Subcutaneous abdominal adipose tissue (tissue), 5 donors: ENCODE measurements around the gene GBE1.
A peak's percentile ranks its signal among the peaks of the same experiment; 100 is the strongest.

Source experiments
- H3K27ac ChIP-seq: one replicate; pipeline ENCODE4 v1.7.0; 2013; ENCODE audit warnings: low read depth, mild to moderate bottlenecking, inconsistent platforms, low read length, moderate library complexity
- H3K27me3 ChIP-seq, 5 donors: one replicate each; pipeline ENCODE4 v1.7.0; 2013; ENCODE audit warnings: low read length in 5 of 5, inconsistent platforms in 1 of 5; ENCODE audit not compliant: control insufficient read depth in 5 of 5, insufficient read depth in 4 of 5
- H3K36me3 ChIP-seq, 5 donors: one replicate each; pipeline ENCODE4 v1.7.0; 2013; ENCODE audit warnings: low read length in 5 of 5; ENCODE audit not compliant: control insufficient read depth in 5 of 5, insufficient read depth in 5 of 5
- H3K4me1 ChIP-seq, 5 donors: one replicate each; pipeline ENCODE4 v1.7.0; 2013; ENCODE audit warnings: low read length in 5 of 5, mild to moderate bottlenecking in 3 of 5, moderate library complexity in 1 of 5; ENCODE audit not compliant: control insufficient read depth in 5 of 5, insufficient read depth in 5 of 5
- H3K4me3 ChIP-seq, 5 donors: one replicate each; pipeline ENCODE4 v1.7.0; 2013; ENCODE audit warnings: low read length in 5 of 5, low read depth in 1 of 5
- H3K9ac ChIP-seq, 5 donors: one replicate each; pipeline ENCODE4 v1.7.0; 2013; ENCODE audit warnings: low read length in 5 of 5, mild to moderate bottlenecking in 4 of 5, moderate library complexity in 3 of 5
- H3K9me3 ChIP-seq, 5 donors: one replicate each; pipeline ENCODE4 v1.7.0; 2013; ENCODE audit warnings: low read length in 5 of 5; ENCODE audit not compliant: control insufficient read depth in 5 of 5
- donor health status: healthy.
- donor health status: healthy.
- donor health status: healthy.
- donor health status: healthy.
- donor health status: healthy.

GBE1 gene

GRCh38 chr3:81716870-81717509 is 44.5 kb downstream of the GBE1 start:
- peaks cover 0 to 7% (median 4%) of the 10 kb centered on the region in 5 donors for H3K36me3 ChIP-seq
- no peaks in the 10 kb centered on the region for H3K9me3 ChIP-seq
- no peak overlapping the region for H3K4me3 ChIP-seq
- peaks cover 0 to 15% (median 8%) of the 10 kb centered on the region in 5 donors for H3K4me1 ChIP-seq
- H3K27me3 ChIP-seq: no peaks in the 10 kb centered on the region
- no peak overlapping the region for H3K9ac ChIP-seq
- H3K27ac ChIP-seq: peak overlapping the region; percentile 55

DNA sequence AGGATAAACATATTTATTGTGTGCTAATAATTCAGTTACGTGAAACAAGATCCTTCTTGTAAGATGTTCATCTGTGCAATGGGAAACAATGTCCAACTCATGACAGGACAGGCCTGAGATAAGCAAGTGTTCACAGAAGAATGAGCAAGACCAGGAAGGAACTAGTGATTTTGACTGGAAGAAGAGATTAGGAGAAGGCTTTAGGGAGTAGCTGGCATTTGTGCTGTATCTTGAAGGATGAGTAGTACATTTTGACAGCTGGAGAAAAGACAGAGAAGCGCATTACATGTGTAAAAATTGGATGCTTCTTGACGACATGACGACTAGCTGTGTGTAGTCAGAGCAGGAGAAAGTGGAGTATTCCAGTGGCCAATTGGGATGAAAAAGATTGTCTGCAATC is 48.4 kb downstream of the GBE1 start:
- no peak overlapping the region for H3K27ac ChIP-seq
- no peaks in the 10 kb centered on the region for H3K9me3 ChIP-seq
- H3K4me3 ChIP-seq: no peak overlapping the region
- H3K4me1 ChIP-seq: peaks cover 0 to 23% (median 8%) of the 10 kb centered on the region in 5 donors
- peaks cover 0 to 7% (median 4%) of the 10 kb centered on the region in 5 donors for H3K36me3 ChIP-seq
- H3K27me3 ChIP-seq: no peaks in the 10 kb centered on the region
- H3K9ac ChIP-seq: no peak overlapping the region

DNA sequence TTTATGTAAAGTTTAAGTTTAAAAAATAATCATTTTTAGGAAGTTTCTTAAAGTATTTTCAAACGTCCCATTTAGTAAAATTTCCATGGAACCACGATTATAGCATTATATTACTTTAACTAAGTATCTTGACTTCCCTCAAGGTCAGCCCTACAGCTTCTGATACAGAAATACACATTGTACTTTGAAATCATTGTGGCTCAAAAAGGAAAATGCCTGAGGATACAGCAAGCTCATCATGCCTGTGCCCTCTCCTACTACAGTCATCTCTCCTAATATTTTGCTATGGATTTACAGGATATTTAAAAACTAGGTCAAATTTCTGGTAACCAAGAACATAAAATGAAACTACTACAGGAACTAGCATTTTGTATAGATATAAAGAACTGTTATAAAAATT is 51.8 kb downstream of the GBE1 start:
- H3K27ac ChIP-seq: no peak overlapping the region
- no peak overlapping the region for H3K4me3 ChIP-seq
- no peaks in the 10 kb centered on the region for H3K9me3 ChIP-seq
- no peaks in the 10 kb centered on the region for H3K27me3 ChIP-seq
- no peak overlapping the region for H3K9ac ChIP-seq
- H3K36me3 ChIP-seq: peaks cover 3 to 11% (median 7%) of the 10 kb centered on the region in 5 donors
- peaks cover 0 to 11% (median 0%) of the 10 kb centered on the region in 5 donors for H3K4me1 ChIP-seq

- peaks cover 2 to 16% (median 6%) of the 10 kb centered on the region in 5 donors for H3K36me3 ChIP-seq
- H3K4me3 ChIP-seq: no peak overlapping the region
- H3K27ac ChIP-seq: no peak overlapping the region
- H3K9ac ChIP-seq: no peak overlapping the region
- peaks cover 0 to 8% (median 0%) of the 10 kb centered on the region in 5 donors for H3K4me1 ChIP-seq
- H3K9me3 ChIP-seq: no peaks in the 10 kb centered on the region
- H3K27me3 ChIP-seq: no peaks in the 10 kb centered on the region
Observed at GRCh38 chr3:81707996-81708395, 53.4 kb downstream of the GBE1 start.

GRCh38 chr3:81702126-81702525 is 59.3 kb downstream of the GBE1 start:
- Histone ChIP-seq H3K36me3 (peaks cover 4 to 28% (median 19%) of the 10 kb centered on the region in 5 donors), H3K27ac (no peak overlapping the region), H3K4me3 (no peak overlapping the region), H3K9ac (no peak overlapping the region), H3K4me1 (no peaks in the 10 kb centered on the region), H3K9me3 (no peaks in the 10 kb centered on the region), H3K27me3 (no peaks in the 10 kb centered on the region)

DNA sequence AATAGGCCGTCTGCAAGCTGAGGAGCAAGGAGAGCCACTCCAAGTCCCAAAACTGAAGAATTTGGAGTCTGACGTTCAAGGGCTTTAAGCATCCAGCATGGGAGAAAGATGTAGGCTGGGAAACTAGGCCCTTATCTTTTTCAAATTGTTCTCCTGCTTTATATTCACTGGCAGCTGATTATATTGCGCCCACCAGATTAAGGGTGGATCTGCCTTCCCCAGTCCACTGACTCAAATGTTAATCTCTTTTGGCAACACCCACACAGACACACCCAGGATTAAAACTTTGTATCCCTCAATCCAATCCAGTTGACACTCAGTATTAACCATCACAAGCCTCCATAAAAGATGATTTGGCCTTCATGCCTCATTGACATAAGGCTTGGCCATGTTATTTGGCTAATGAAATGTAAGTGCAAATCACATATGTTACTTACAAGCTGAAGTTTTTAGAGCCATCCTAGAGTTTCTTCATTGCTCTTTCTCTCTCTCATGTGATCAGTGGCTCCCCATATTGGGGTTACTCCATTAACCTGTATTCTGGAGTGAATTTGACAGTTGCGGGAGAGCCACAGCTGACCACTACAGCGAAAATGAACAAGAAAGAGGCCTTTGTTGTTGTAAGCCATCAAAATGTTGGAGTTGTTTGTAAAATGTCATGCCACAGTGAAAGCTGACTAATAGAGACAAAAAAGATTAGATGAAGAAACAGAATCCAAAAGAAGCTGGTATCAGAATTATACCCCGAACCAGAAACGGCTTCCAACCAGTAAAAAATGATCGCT is 61.7 kb downstream of the GBE1 start:
- Histone ChIP-seq H3K27ac (no peak overlapping the region), H3K9me3 (no peaks in the 10 kb centered on the region), H3K9ac (no peak overlapping the region), H3K36me3 (peaks cover 4 to 29% (median 16%) of the 10 kb centered on the region in 5 donors), H3K4me1 (no peaks in the 10 kb centered on the region), H3K27me3 (no peaks in the 10 kb centered on the region), H3K4me3 (no peak overlapping the region)

- H3K4me3 ChIP-seq: no peak overlapping the region
- H3K27ac ChIP-seq: no peak overlapping the region
- H3K27me3 ChIP-seq: no peaks in the 10 kb centered on the region
- H3K36me3 ChIP-seq: peaks cover 4 to 21% (median 17%) of the 10 kb centered on the region in 5 donors
- H3K9me3 ChIP-seq: no peaks in the 10 kb centered on the region
- peaks cover 0 to 5% (median 0%) of the 10 kb centered on the region in 5 donors for H3K4me1 ChIP-seq
- no peak overlapping the region for H3K9ac ChIP-seq
Observed at GRCh38 chr3:81696090-81696489, 65.4 kb downstream of the GBE1 start.

DNA sequence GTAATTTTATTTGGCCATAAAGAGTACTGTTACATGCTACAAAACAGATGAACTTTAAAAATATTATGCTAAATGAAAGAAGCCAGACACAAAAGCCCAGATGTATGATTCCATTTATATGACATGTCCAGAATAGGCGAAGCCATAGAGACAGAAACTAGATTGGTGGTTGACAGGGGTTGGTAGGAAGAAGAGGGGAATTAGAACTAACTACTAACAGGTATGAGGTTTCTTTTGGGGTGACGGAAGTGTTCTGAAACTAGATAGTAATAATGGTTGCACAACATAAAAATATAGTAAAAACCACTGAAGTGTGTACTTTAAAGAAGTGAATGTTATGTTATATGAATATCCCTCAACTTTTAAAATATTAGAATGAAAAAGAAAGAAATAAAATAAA is 66.1 kb downstream of the GBE1 start:
- H3K9me3 ChIP-seq: no peaks in the 10 kb centered on the region
- peaks cover 0 to 5% (median 0%) of the 10 kb centered on the region in 5 donors for H3K4me1 ChIP-seq
- no peak overlapping the region for H3K27ac ChIP-seq
- peaks cover 4 to 28% (median 17%) of the 10 kb centered on the region in 5 donors for H3K36me3 ChIP-seq
- no peaks in the 10 kb centered on the region for H3K27me3 ChIP-seq
- no peak overlapping the region for H3K4me3 ChIP-seq
- H3K9ac ChIP-seq: no peak overlapping the region

GRCh38 chr3:81694662-81695061 is 66.8 kb downstream of the GBE1 start:
- Histone ChIP-seq H3K9me3 (no peaks in the 10 kb centered on the region), H3K27ac (no peak overlapping the region), H3K36me3 (peaks cover 2 to 25% (median 14%) of the 10 kb centered on the region in 5 donors), H3K9ac (no peak overlapping the region), H3K4me3 (no peak overlapping the region), H3K4me1 (peaks cover 0 to 5% (median 0%) of the 10 kb centered on the region in 5 donors), H3K27me3 (no peaks in the 10 kb centered on the region)

DNA sequence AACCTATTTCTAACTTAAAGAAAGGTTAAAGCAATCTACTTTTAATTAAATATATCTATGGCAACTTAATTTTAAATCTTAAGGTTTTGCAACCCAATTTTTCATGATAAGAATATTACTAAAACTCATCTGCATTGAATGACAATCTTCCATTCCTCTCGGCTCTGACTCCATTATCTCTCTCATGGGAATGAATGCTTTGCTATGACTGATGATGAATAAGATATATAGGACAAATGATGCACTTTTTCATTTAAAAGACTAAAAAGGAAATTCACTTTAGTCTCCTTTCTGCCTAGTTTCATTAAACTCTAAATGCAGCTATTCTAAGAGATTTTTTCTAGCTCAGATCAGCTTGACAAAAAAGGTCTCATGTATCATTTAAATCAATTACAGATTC is 68.7 kb downstream of the GBE1 start:
- Histone ChIP-seq H3K9me3 (no peaks in the 10 kb centered on the region), H3K27me3 (no peaks in the 10 kb centered on the region), H3K4me1 (peaks cover 0 to 5% (median 0%) of the 10 kb centered on the region in 5 donors), H3K9ac (no peak overlapping the region), H3K27ac (no peak overlapping the region), H3K36me3 (peaks cover 0 to 13% (median 8%) of the 10 kb centered on the region in 5 donors), H3K4me3 (no peak overlapping the region)
